Stimulated activated CD8-positive, alpha-beta memory T cell treated with anti-CD3 and anti-CD28 coated beads, Interleukin-7, amount 100 ng/mL, for 48 hours (primary cell): ENCODE data around the gene MICU2.
"Not testable (repeated sequence)": the region's sequence is repeated elsewhere in the genome, so short reads cannot be mapped to it uniquely, and the experiment has no call there.

Experiments used
- DNase-seq, 2 donors: peaks; one replicate each; pipeline ENCODE4 v3.0.0-alpha.2; 2020; ENCODE audit warnings: low read depth in 1 of 2; ENCODE audit errors: extremely low read depth in 1 of 2

MICU2 gene

DNA sequence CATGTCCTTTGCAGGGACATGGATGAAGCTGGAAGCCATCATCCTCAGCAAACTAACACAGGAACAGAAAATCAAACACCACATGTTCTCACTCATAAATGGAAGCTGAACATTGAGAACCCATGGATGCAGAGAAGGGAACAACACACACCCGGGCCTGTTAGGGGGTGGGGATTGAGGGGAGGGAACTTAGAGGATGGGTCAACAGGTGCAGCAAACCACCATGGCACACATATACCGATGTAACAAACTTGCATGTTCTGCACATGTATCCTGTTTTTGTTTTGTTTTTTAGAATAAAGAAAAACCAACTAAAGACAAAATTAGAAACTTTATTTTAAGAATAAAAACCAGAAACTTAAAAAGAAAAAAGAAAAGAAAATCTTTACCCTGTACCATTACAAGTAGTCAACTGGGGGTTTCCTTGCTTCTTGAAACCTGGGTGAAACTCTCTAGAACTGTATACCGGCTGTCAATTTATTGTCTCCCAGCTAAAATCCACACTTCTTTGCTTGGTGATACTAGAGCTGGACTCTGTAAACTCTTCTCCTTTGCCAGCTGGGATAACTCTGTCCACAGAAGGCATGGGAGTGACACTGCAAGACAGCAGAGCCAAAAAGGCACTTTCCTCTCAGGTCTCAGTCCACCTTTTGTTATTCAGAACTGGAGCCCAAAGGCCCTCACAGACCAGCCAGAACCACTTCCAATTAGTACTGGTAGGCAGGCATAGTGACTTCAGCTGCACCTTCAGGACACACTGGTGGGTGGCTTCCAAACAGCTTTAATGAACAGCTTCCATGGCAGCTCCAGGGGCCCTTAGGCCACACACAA is 9.0 kb downstream of the MICU2 start:
- no peak for DNase-seq

DNA sequence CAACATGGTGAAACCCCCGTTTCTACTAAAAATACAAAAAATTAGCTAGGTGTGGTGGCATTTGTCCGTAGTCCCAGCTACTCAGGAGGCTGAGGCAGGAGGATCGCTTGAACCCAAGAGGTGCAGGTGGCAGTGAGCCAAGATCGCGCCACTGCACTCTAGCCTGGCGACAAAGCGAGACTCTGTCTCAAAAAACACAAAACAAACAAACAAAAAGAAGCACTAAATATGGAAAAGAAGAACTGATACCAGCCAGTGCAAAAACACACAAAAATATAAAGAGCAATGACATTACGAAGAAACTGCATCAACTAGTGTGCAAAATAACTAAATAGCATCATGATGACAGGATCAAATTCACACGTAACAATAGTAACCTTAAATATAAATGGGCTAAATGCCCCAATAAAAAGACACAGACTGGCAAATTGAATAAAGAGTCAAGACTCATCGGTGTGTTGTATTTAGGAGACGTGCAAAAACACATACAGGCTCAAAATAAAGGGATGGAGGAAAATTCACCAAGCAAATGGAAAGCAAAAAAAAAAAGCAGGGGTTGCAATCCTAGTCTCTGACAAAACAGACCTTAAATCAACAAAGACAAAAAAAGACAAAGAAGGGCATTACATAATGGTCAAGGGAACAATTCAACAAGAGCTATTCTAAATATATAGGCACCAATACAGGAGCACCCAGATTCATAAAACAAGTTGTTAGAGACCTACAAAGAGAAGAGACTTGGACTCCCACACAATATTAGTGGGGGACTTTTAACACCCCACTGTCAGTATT is 13.1 kb downstream of the MICU2 start:
- not testable (repeated sequence) for DNase-seq

DNA sequence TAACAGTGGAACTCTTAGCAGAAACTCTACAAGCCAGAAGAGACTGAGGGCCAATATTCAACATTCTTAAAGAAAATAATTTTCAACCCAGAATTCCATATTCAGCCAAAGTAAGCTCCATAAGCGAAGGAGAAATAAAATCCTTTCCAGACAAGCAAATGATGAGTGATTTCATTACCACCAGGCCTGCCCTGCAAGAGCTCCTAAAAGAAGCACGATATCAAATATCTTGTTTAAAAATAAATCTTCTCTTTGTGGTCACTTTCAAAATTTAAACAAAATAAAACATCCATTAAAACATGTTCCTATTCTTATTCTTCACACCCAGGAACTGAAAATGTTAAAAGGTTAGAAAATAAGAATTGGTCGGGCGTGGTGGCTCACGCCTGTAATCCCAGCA is 13.7 kb downstream of the MICU2 start:
- DNase-seq: no peak

DNA sequence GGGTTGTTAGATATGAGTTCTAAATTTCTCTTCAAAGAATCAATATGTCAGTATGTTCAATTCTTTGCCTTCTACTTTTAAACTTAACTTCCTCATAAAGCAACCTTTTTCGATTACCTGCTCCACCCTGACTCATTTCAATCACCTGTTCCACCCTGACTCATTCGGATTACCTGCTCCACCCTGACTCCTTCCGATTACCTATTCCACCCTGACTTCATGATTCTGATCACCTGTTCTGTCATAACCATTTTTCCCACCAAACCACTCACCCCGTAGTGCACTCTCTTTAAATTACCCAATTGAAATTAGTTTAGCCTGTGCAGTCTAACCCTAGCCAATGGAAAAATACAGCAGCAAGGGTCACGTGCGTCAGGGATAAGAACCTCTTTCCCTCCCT is 14.5 kb downstream of the MICU2 start:
- DNase-seq: not testable (repeated sequence)

DNA sequence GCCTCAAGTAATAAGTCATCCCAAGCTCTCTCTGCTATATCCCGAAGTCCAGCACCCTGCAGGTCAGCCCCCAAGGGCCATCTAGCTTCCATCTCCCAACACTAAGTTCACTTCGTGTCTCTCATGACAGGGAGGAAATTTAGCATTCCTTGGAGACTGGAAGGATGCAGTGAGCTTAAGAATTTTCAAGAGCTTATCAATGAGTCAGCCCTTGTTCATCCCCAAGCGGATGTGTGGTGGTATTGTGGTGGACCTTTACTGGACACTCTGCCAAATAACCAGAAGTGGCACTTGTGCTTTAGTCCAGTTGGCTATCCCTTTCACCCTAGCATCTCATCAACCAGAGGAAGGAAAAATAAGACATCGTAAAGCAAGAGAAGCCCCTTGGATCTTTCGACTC is 15.6 kb downstream of the MICU2 start:
- not testable (repeated sequence) for DNase-seq

DNA sequence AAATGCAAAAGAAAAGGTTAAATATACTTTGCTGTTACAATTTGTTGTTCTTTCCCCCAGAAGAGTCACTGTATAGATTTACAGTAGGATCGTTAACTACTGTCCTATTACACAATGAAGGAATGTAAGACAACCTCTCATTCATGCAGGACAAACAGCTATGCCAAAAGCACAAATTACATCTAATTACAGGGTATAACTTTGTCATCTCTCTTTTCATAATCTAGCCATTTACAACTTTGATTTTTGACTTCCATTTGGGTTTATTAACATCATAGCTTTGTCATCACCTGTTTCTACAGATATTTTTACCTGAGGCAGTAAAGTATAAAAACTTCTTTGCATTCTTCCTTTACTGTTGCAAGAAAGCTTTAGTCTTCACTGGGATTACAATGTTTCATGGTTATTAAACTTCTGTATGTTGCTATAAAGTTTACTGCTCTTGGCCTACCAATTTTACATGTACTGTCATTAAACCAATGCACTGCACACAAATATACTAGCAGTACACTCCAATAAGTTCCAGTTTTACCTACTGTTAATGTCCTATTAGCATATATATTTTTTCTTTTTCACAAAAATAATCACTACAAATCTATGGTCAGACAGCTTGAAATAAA is 18.9 kb downstream of the MICU2 start:
- DNase-seq: no peak

DNA sequence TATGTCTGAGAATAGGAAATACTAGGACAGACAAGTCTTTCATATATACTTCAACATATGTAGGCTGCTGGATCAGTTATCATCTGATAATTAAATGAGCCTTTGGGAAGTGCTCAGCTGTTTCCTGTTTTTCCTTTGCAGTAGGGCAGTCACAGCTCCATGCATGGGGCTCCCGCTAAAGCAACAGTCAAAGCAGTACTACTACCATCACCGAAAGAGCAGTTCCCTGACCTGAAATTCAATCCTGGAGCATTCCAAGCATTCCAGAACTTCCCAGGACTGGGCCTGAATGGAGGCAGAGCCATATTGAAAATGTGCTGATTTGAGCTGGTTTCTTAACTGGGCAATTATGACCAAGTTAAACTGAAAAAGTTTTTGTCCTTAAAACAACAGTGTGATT is 20.5 kb downstream of the MICU2 start:
- DNase-seq: no peak

DNA sequence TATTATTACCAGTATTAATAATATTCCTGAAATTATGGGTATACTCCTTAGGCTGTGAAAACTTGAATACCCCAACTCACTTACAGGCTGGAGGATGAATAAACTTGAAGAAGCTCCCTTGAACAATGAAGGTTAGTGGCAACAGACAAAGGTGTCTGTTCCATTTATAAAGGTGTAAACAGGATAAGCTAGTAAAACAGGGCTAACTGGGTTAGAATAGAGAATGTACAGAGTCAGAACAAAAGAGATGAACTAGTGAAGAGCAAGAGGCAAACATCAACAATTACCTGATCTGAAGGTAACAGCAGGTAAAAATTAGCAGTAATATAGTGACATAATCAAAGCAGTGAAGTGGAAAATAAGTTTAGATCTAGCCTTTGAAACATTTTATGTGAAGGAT is 23.2 kb downstream of the MICU2 start:
- no peak for DNase-seq

DNA sequence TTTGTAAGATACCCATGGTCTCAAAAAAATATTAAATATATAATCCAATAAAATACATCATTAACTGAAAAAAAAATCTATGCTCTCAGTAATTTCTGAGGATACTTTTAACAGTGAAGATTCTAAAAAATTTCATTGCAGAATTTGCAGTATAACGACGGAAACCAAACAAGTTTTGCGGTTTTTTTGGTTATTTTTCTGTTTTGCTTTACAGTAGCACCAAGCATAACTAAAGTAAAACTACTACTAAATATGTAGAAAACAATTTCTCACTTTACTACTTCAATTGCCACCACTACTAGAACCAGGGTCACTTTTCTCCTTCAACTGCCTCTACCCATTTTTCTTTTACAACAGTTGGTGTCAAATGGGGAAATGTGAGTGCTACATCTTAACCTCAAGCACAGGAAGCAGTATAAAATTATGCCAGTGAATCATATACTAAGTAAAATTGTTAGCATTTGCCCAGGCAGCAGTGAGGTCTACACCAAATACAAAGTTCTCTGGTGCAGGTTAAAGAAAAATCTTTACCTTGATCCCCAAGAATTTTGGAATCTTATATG is 24.1 kb downstream of the MICU2 start:
- DNase-seq: no peak

DNA sequence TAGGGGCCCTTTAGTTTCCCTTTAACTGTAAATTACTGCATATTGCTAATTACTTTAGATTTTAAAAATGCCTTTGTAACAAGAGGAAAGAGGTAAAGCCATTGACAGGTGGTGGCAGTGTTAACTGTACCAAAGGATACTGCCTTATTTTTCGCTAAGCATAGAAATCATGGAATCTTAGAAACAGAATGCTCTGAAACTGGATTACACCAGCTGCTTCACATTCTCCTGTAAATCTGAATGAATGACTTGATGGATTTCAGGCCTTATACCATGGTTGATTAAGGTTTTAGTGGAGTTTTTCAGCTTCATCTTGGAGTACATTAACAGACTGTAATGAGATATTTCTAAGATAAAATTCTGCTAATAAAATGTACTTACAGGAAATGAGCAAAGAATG is 25.2 kb downstream of the MICU2 start:
- DNase-seq: no peak

DNA sequence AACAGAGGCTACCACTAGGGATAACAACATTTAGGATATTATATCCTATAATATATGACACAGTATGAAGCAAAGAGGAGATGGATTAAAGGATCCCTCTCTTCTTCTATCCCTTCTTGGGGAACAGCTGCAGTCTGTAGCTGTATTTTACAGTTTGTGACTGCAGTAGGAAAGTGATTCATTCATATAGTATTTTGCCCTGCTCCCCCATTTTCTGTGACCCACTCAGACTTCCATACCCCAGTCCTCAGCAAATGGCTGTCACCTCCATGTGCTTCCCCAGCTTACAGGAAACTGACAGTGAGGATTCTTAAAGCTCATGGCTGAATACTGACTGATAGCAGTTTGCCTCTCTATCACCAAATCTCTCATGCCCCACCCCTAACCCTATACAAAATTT is 27.5 kb downstream of the MICU2 start:
- no peak for DNase-seq

DNA sequence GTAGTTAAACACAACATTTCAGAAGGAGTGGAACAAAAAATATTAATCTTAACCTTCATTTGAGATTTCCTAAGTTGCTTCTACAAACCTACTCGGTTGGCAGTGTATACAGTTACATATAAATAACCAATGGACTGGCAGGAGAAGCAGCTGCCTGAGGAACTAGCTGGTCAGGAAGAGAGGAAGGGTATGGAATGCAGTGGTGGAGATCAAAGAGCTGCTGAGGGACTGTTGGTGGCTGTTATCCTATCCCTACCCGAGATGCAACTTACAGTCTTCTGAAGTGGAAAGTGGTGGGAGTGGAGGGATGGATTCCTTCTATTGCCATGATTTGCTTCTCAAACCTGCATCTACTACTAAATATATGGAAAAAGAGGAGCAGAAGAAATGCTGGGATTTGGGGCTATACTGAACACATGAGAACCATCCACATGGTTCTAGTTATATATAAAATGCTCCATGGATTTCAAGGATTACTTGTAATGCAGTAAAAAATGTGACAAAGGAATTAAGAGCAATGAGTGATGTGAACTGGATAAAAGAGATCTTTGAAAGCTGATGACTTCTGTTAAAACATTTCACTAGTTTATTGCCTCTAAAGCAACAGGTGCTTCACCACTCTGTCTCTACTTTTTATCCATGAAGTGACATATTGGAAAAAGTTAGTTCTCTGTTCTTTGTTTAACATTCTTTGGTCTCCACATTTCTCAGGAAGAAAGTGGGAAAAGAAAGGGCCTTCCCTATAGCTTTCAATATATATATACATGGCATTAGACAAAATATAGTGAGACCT is 29.9 kb downstream of the MICU2 start:
- no peak for DNase-seq

DNA sequence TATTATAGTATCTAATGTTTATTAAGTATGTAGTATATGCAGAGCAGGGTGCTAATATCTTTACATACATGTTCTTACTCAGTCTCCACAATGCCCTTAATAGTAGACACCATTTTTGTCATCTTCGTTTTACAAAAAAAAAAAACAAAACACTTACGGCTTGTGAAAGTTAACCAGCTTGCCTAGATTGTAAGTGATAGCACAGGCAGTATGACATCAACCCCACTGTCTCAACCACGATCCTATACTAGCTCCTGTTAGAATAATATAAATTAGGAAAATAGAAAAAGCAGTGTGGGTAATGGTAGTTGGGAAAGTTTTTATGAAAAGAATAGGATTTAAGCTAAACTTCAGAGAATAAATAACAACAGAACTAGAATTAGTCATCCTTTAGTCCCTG is 34.3 kb downstream of the MICU2 start:
- no peak for DNase-seq

DNA sequence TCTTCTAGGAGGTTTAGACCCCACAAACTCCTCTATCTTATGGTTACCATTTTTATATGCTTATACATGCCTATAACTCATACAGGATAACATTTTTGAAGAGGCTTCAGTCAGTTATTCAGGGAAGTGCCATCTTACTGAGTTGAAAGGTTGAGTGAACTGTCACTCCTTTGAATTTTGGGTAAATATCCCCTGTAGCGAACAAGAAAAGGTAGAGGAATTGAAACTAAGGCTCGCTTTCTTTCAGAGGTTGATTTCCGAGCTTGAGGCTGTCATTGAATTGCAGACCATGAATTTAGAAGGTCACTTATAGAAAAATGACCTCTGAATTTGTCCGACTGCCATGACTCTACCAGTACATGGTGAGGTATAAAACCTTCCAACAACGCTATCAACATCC is 35.1 kb downstream of the MICU2 start:
- DNase-seq: no peak

DNA sequence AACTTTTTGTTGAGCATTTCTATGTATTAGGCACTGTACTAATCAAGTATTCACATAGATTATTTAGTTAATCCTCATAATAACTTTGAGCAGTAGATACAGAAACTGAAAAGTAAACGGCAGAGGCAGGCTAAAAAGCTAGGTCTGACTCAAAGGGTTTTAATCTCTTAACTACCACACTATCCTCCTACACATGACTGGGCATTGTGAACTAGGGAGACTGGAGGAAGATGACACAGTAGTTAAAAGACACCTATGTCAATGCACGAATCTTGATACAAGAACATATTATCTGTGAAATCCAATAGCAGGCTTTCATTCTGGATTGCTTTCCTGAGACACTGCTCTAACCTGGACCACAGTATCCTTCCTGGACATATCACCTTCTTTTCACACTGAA is 36.3 kb downstream of the MICU2 start:
- no peak for DNase-seq

DNA sequence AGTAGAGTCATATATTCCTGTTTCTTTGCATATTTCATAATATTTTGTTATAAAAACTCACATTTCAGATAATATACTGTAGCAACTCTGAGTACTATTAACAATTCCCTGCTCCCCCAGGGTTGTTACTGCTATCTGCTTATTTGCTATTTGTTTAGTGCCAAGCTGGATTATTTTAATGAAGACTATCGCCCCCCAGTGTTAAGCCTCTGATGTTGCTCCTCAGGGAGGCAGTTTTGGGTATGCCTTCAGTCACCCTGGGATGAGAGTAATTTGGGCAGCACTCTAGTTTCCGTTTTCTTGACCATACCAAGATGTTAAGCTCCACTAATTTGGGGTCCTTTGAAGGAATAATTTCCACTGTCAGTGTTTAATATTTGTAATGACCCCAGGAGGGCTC is 46.0 kb downstream of the MICU2 start:
- DNase-seq: no peak

DNA sequence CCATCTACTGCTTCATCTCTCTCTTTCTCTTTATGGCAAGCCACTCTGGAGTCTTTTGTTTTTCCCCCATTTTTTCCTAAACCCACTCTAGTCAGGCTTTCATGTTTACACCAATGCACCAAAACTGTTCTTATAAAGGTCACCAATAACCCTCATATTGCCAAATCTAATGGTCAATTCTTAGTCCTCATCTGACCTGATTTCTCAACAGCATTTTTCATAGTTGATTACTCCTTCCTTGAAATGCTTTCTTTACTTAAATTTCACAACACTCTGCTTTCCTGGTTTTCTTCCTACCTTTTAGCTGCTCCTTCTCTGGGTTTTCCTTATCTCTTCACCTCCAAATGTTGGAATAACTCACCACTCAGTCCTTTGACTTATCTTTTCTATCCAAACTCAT is 47.9 kb downstream of the MICU2 start:
- DNase-seq: no peak

DNA sequence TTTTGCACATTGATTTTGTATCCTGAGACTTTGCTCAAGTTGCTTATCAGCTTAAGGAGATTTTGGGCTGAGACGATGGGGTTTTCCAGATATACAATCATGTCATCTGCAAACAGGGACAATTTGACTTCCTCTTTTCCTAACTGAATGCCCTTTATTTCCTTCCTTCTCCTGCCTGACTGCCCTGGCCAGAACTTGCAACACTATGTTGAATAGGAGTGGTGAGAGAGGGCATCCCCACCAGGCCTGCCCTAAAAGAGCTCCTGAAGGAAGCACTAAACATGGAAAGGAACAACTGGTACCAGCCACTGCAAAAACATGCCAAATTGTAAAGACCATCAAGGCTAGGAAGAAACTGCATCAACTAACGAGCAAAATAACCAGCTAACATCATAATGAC is 50.7 kb downstream of the MICU2 start:
- DNase-seq: not testable (repeated sequence)

DNA sequence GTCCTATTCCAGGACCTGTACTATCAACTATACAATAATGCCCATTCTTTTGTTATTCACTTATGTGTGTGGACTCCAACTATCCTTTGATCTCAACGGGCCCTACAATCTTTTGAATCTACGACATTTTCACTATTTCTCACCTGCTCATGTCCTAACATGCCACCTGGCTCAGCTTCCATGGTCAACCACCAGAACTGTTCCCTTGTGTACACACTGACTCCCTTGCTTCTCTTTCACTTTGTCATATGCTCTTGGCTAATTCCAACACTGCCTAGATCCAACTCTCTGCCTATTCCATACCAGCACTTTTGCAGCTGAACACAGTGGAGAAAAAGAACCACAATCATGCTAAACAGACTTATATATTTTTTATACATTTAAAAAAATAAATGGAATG is 53.1 kb downstream of the MICU2 start:
- no peak for DNase-seq

DNA sequence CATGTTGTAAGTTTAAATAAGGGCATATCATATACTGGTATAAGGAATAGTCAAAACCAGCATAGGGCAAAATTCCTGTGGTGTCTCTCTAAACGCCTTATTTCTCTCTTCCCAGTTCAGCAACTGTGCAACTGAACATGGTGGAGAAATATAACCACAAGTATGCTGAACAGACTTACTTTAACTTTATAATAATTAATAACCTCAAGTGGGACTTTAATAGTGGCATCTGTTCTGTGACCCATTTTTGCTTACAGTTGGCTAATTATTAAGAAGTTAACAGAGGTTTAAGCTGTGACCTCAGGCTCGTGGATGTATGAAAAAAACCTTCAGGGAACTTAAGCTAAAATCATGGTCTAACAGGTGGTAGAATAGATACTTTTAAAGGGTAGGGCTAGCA is 54.3 kb downstream of the MICU2 start:
- no peak for DNase-seq

DNA sequence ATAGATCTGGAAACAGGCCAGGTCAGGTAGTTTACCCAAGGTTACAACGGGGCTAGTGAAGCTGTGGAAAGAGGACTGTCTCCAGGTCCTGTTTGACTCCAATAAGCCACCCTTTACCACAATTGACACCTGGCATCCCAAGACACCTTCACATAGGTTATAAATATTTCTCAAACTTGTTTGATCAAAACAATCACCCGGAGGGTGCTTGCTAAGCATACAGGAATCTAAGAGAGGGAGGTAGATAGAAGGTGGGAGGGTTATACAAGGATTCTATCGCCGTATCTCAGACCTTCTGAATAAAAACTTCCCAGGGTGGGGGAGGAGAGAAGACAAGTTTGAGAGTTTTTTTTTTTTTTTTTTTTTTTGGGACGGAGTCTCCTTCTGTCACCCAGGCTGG is 55.4 kb downstream of the MICU2 start:
- no peak for DNase-seq
